GM19238 (cell line): ENCODE results near the gene ASIC4.

Experiments used
- DNase-seq: peaks from one replicate; pipeline ENCODE4 v3.0.0; 2011; ENCODE audit warnings: low spot score; ENCODE audit not compliant: insufficient read length

The ASIC4 gene

GRCh38 chr2:219514196-219514761 is at the start of gene ASIC4:
Gene ASIC4, plus strand, starts transcription at chr2:219514482. Its CDS starts 243 bp downstream, at chr2:219514725.
- no peak for DNase-seq

GRCh38 chr2:219465659-219466561 is 48.4 kb upstream of the ASIC4 start:
- DNase-seq: no peak

GRCh38 chr2:219466816-219467735 is 47.2 kb upstream of the ASIC4 start:
- no peak for DNase-seq

GRCh38 chr2:219467736-219468075 is 46.6 kb upstream of the ASIC4 start:
- DNase-seq: no peak

GRCh38 chr2:219468410-219469185 is 45.7 kb upstream of the ASIC4 start:
- no peak for DNase-seq

- no peak for DNase-seq
Measured at GRCh38 chr2:219469186-219469724, 45.0 kb upstream of the ASIC4 start.

- DNase-seq: no peak
Measured at GRCh38 chr2:219470429-219470828, 43.9 kb upstream of the ASIC4 start.

GRCh38 chr2:219471476-219472371 is 42.6 kb upstream of the ASIC4 start:
- DNase-seq: no peak

GRCh38 chr2:219472629-219473187 is 41.6 kb upstream of the ASIC4 start:
- no peak for DNase-seq

GRCh38 chr2:219473511-219473910 is 40.8 kb upstream of the ASIC4 start:
- DNase-seq: no peak

GRCh38 chr2:219474285-219475060 is 39.8 kb upstream of the ASIC4 start:
- no peak for DNase-seq

- no peak for DNase-seq
Measured at GRCh38 chr2:219475278-219475677, 39.0 kb upstream of the ASIC4 start.

GRCh38 chr2:219475697-219476651 is 38.3 kb upstream of the ASIC4 start:
- peak; percentile 71 for DNase-seq

- no peak for DNase-seq
Measured at GRCh38 chr2:219476652-219477151, 37.6 kb upstream of the ASIC4 start.

- DNase-seq: no peak
Measured at GRCh38 chr2:219477179-219477578, 37.1 kb upstream of the ASIC4 start.

GRCh38 chr2:219477815-219478214 is 36.5 kb upstream of the ASIC4 start:
- DNase-seq: no peak

- DNase-seq: no peak
Measured at GRCh38 chr2:219478916-219479315, 35.4 kb upstream of the ASIC4 start.
